Measurements from ENCODE around the gene SPP1.
"Not testable (repeated sequence)": the region's sequence is repeated elsewhere in the genome, so short reads cannot be mapped to it uniquely, and the experiment has no call there.

SPP1 gene

DNA sequence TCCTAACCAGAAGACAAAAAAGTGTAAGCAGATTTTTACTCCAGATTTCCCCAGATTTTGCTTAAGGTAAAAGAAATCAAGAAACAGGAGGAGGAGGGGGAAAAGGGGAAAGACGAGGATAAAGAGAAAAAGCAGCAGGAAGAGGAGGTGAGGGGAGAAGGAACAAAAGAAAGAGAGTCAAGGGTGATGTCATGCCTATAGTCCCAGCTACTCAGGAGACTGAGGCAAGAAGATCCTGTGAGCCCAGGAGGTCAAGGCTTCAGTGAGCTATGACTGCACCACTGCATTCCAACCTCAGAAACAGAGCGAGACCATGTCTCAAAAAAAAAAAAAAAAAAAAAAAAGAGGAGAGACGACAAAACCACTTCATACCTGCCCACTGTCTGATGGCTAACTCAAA is 19.9 kb downstream of the SPP1 start:
- no peak for DNase-seq

DNA sequence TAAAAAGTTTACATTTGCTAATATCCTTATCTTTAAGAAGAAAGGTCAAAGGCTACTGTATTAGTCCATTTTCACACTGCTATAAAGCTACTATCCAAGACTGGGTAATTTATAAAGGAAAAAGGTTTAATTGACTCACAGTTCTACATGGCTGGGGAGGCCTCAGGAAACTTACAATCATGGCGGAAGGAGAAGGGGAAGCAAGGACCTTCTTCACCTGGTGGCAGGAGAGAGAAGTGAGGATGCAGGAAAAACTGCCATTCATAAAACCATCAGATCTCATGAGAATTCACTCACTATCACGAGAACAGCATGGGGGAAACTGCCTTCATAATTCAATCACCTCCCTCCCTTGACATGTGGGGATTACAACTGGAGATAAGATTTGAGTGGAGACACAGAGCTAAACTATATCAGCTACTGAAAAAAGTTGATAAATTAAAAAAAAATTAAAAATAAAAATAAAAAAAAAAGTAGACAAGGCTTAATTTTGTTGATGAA is 23.7 kb downstream of the SPP1 start:
- DNase-seq = not testable (repeated sequence)

DNA sequence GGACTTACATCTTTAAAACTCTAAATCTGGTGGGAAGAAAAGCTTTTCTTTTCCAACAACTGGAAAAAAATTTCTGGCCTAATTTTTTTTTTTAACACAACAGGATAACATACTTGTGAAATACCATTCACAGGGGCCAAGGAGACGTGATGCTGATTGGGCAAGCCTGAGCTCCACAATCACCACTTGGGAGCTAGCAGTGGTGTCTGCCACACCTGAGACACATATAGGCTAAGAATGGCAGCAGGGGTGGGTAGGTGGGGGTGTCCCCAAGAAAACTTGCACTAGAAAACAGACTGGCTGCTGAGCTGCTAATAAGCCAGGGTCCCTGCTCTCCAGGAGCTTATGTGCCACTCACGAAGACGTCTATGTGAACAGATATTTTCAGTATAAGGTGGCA is 26.4 kb downstream of the SPP1 start:
- DNase-seq = no peak

DNA sequence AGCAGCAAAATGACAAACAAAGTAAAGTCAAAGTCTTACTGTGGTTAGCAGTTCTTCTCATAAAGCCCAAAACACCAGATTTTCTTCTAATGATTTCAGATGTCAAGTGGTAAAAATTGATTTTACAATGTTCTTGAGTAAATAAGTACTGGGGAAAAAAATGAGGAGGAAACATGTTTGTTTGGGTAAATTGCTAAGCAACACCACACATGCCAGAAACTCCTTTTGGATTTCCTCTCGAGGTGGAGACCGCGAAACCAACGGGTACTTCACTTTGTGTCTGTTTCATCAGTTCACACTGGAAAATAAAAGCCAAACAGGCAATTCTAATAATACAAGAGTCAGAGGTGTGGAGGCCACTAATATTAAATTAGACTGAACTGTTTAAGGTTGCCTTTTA is 27.3 kb downstream of the SPP1 start:
- peak; percentile 60 for DNase-seq

DNA sequence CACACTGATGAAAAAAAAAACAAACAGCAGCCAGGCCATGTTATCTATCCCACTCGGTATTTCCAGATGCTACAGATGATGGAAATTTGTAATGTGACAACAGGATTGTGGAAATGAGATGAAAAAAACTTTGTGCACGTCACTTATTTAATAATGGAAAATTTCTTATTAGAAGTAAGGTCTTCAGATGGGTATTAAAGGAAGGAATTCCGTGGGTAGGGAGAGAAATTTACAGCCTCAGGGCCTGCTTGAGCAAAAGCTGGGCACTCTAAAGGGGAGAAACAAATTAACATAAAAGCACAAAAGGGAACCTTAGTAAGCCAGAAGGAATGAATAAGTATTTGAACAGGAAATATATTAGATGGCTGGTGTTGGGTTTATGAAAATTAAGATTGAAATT is 27.7 kb downstream of the SPP1 start:
- peak; percentile 75 for DNase-seq

DNA sequence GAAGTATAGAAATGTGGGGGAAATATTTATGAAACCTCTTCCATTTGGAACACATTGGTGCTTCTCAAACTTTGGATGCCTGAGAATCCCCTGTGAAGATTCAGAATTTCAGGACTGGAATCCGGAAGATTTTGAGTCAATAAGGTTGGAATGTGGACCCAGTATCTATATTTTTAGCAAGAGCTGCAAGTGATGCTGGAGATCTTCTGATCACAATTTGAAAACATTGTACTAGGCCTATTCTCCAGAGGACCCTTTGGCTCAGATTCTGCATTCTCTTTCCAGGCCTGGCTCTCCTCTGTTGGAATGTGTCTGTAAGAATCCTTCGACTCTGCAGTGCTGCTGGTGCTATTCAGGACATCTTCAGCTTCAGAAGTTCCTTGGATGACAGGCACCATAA is 29.6 kb downstream of the SPP1 start:
- DNase-seq = peak; percentile 82

DNA sequence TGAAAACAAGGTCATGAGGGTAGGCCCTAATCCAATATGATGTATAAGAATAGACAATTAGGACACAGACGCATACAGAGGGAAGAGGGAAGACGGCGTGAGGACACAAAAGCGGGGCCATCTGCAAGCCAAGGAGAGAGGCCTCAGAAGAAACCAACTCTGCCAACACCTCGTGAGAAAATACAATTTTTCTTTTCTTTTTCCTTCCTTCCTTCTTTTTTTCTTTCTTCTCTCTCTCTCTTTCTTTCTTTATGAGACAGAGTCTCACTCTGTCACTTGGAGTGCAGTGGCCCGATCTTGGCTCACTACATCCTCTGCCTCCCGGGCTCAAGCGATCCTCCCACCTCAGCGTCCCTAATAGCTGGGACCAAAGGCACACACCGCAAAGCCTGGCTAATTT is 30.4 kb downstream of the SPP1 start:
- DNase-seq = no peak

DNA sequence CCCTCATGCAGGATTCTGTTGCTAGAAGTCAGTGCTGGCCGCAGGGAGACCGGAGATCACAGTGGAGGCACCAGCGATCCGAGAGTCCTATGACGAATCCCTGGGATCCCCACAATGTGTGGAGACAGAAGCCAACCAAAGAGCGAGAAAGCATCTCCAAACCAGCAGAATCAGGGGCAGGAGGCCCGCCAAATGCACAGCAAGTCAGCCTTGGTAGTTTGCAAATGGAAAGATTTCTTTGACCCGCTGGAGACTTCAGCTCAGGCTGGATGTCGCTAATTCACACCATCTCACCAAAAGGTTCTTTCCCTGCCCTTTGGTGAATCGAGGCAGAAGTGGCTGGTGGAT is 31.4 kb downstream of the SPP1 start:
- peak; percentile 54 for DNase-seq

DNA sequence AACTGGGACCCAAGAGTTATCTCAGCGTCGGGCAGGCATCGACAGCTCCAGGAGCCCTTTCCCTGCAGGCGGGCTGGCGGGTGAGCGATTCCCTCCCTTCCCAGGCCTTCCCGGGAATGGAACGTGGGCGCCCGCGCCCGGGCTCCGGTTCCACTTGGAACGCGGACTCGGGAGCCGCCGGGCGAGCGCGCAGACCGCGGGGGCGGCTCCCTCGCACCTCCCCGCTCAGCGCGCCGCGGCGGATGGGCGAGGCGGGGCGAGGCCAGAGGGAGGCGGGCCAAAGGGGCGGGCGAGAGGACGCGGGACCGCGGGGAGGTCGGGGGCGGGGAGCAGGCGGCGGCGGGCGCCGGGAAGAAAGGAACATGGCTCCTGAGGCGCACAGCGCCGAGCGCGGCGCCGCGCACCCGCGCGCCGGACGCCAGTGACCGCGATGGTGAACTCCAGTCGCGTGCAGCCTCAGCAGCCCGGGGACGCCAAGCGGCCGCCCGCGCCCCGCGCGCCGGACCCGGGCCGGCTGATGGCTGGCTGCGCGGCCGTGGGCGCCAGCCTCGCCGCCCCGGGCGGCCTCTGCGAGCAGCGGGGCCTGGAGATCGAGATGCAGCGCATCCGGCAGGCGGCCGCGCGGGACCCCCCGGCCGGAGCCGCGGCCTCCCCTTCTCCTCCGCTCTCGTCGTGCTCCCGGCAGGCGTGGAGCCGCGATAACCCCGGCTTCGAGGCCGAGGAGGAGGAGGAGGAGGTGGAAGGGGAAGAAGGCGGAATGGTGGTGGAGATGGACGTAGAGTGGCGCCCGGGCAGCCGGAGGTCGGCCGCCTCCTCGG is 32.0 kb downstream of the SPP1 start, which contains the start of gene PKD2:
Gene PKD2 (plus strand): TSS at position 332 of the 818 bp plus-strand sequence. CDS start 99 bp downstream, at position 431.
- peak; percentile 82 for DNase-seq

DNA sequence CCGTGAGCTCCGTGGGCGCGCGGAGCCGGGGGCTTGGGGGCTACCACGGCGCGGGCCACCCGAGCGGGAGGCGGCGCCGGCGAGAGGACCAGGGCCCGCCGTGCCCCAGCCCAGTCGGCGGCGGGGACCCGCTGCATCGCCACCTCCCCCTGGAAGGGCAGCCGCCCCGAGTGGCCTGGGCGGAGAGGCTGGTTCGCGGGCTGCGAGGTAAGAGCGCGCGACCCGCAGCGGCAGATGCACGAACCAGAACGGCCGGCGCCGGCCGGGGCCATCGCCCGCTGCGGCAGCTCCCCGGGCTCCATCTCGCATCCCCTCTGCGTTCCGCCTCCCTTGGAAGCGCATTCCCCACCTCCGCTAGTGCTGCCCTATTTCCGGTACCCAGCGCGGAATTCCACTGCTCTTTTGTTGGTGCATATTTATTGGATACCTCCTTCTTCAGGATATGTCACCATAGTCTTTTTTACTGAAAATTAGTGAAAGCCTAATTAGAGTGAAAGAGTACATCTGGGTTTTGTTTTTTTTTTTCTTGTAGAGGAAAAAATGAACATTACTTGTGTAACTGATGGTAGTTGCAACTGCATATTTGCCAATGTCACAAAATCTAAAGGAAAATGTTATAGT is 32.7 kb downstream of the SPP1 start:
- peak; percentile 66 for DNase-seq

DNA sequence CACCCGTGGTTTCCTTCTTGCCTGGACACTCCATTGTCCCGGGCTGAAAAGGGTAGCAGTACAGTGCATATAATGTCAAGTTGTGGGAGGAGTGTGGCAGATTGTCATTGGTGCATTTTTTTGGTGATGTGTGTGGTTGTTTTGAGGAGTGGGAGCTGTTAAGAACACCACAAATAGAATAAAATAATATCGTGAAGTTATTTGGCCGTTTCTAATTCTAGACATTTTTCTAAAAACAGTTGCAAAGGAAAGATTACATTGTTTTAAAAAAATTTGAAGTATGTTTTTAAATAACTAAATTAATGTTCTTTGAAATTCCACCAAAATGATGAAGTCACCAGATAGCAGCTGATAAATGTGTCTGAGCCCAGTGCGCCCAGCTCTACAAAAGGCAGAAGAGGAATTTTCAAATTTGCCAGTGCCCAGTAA is 33.2 kb downstream of the SPP1 start:
- peak; percentile 72 for DNase-seq

DNA sequence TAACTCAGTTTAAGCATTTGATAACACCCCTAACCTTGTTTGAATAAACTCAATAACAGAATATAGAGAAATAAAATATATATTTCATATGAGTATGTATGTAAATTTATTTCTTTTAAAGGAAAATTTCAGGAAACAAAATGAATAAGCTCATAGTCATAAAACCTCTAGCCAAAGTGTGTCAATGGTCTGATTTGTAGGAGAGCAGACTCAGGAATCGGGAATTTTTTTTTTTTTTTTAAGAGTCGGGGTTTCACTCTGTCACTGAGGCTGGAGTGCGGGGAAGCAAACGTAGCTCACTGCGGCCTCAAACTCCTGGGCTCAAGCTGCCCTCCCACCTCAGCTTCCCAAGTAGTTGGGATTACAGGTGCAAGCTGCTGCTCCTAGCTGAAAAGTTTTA is 34.4 kb downstream of the SPP1 start:
- DNase-seq = peak; percentile 34

DNA sequence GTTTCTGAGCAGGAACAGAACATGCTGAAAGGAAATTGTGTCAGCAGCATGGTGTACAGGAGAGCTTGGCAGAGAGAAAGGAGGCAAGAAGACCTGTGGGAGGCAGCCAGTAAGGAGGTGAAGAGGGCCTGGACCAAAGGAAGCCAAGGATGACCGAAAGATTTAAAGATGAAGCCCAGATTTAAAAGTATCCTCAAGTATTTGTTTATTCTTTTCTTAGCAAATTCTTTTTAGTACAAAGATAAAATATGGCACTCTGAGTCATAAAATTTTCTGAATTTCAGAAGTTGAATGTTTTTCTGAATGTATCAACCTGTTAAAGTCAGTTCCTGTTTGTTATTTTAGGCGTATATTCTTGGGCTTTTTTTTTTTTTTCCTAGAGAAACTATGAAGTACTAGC is 35.5 kb downstream of the SPP1 start:
- DNase-seq = peak; percentile 65

DNA sequence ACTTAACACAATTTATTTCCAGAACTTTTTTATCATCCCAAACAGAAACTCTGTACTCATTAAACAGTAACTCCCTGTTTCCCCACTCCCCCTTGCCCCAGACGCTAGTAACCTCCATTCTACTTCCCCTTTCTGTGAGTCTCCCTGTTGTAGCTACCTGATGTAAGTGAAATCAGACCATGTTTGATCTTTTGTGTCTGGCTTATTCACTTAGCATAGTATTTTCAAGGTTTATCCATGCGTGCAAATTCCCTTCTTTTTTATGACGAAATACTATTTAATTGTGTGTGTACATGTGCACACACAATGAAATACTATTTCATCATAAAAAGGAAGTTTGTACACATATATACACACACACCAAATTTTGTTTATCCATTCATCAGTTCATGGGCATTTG is 37.1 kb downstream of the SPP1 start:
- DNase-seq = no peak

DNA sequence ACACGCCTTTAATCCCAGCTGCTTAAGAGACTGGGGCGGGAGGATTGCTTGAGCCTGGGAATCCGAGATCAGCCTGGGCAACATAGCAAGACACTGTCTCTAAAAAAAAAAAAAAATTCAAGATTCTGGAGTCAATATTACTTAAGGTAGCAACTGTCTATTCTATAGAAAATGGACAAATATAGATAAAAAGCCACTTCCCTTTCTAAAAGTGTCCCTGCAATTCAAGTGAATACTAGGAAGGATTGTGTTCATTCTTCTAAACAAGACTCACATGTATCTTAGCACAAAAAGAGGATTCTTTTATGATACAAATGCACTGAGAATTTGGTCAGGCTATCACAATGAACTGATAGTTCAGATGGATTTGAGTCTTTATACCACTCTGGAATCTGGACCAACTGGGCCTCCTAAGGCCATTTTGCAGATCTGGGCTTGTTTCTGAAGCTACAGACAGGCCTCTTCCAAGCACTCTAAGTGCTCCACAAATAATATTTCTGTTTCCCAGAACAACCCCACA is 38.9 kb downstream of the SPP1 start:
- no peak for DNase-seq

DNA sequence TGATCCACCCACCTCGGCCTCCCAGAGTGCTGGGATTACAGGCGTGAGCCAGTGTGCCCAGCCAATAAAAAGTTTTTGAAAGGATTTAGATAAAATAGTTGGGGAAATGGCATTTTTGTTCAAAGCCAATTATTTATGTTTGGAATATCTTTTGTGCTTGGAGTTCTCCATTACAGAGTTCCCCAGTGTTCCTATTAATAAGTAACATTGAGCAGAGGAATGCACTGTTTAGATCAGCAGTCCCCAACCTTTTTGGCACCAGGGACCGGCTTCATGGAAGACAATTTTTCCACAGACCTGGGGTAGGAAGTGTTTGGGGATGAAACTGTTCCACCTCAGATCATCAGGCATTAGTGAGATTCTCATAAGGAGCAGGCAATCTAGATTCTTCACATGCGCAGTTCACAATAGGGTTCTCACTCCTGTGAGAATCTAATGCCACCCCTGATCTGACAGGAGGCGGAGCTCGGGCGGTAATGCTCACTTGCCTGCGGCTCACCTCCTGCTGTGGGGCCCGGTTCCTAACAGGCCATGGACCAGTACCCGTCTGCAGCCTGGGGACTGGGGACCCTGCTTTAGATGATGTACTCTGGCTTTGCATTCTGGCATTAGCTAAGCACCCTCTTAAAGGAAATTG is 40.3 kb downstream of the SPP1 start:
- no peak for DNase-seq

DNA sequence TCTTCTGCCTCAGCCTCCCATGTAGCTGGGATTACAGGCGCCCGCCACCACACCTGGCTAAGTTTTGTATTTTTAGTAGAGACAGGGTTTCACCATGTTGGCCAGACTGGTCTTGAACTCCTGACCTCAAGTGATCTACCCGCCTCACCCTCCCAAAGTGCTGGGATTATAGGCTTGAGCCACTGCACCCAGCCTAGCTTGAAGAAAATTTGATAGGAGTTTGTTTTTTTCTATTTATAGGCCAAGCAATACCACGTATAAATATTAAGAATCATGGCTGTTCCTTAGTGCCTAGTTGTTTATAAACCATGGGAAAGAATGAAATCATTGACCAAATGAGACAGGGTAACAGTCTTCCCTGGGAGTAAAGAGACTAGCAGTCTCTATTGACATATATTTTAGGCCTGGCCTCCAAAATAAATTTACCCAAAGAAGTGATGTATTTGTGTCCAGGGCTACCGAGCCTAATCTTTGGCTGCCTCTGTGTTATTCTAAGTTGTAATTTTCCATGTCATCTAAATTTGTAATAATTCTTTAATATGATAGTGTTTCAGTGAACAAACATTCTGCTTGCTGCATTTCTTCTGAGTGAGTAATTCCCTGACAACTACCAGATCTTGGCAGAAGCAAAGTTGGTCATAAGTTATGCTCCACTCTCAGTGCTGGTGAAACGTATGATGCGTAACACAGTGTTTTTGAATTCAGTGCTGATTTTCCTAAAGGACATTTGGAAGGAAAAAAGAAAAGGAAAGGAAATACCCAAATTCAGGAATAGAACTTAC is 42.2 kb downstream of the SPP1 start:
- DNase-seq = peak; percentile 92

DNA sequence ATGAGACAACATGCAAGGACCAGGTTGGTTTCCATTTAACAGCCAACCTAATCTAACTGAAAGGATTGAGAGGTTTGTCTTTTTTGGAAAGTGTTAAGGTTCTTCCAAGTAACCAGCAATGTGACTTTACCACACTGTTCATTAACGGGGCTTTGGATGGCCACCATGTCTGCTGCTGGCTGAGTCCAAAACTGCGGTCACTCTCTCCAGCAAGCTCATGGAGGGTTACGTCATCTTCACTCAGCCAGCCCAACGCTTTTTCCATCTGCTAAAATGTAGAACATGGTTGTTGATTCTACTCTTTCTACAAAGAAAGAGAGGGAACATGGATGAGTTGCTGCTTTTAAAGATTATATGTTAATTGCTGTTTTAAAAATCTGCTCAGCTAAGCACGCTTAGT is 43.0 kb downstream of the SPP1 start:
- DNase-seq = peak; percentile 85

DNA sequence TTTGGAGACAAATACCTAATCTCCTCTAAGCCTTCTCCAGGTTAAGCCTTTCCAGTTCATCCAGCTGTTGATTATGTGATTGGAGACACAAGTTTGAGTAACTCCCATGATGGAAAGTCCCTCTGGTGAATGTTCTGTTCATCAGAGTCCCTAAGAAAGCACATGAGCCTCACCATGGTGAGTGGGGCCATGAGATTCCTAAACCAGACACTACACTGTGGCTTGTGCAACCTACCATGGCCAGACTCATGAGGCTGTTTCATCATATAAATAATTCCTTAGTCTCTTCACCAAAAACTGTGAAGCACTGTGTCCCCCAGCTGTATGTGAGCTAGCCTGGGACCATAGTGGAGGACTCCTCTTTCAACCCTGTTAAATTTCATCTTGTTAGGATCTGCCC is 46.3 kb downstream of the SPP1 start:
- DNase-seq = no peak

DNA sequence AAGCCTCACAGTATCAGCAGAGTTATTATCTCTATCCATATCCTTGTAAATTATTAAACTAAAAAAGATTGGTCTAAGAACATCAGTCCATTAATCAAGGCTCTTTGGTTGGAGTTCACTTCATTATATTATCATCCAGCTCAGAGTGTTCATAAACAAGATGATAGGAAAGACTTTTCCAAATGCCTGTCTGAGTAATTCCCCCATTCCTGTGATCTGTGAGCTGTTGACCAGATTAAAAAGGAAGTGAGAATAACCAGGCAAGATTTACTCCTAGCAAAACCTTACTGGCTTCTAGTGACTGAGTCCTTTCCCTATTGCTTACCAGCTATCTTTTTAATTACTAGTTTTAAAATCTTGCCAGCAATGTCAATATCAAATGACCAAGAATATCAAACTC is 46.8 kb downstream of the SPP1 start:
- DNase-seq = no peak

DNA sequence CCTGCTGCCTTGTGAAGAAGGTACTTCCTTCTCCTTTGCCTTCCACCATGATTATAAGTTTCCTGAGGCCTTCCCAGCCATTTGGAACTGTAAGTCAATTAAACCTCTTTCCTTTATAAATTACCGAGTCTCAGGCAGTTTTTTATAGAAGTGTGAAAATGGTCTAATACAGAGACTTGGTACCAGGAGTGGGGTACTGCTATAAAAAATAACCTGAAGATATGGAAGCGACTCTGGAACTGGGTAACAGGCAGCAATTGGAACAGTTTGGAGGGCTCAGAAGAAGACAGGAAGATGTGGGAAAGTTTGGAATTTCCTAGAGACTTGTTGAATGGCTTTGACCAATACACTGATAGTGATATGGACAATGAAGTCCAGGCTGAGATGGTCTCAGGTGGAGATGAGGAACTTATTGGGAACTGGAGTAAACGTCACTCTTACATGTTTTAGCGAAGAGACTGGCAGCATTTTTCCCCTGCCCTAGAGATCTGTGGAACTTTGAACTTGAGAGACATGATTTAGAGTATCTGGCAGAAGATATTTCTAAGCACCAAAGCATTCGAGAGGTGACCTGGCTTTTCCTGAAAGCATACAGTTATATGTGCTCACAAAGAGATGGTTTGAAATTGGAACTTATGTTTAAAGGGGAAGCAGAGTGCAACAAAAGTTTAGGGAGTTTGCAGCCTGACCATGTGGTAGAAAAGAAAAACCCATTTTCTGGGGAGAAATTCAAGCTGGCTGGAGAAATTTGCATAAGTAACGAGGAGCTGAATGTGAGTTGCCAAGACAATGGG is 50.6 kb downstream of the SPP1 start:
- not testable (repeated sequence) for DNase-seq
